A549 treated with CpdA at 1 μM for 4 hours (cell line): ENCODE measurements around the gene GEN1. TPM values are rescaled to one million over a fixed set of nuclear protein-coding genes. Genes with fewer than 3 reads are reported as not detected.

Experiments
- total RNA-seq: library from RNA; stranded (reverse); fragments of 200-300 nt; extraction: Qiagen RNA extraction; gene quantifications from 5 replicates; pipeline ENCODE4 v1.2.3, GENCODE V29; 2022; ENCODE audit warnings: low read depth

Gene GEN1, protein sequence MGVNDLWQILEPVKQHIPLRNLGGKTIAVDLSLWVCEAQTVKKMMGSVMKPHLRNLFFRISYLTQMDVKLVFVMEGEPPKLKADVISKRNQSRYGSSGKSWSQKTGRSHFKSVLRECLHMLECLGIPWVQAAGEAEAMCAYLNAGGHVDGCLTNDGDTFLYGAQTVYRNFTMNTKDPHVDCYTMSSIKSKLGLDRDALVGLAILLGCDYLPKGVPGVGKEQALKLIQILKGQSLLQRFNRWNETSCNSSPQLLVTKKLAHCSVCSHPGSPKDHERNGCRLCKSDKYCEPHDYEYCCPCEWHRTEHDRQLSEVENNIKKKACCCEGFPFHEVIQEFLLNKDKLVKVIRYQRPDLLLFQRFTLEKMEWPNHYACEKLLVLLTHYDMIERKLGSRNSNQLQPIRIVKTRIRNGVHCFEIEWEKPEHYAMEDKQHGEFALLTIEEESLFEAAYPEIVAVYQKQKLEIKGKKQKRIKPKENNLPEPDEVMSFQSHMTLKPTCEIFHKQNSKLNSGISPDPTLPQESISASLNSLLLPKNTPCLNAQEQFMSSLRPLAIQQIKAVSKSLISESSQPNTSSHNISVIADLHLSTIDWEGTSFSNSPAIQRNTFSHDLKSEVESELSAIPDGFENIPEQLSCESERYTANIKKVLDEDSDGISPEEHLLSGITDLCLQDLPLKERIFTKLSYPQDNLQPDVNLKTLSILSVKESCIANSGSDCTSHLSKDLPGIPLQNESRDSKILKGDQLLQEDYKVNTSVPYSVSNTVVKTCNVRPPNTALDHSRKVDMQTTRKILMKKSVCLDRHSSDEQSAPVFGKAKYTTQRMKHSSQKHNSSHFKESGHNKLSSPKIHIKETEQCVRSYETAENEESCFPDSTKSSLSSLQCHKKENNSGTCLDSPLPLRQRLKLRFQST
- 11.4 to 15.7 TPM (median 14.4 TPM) in 5 replicates for total RNA-seq

DNA sequence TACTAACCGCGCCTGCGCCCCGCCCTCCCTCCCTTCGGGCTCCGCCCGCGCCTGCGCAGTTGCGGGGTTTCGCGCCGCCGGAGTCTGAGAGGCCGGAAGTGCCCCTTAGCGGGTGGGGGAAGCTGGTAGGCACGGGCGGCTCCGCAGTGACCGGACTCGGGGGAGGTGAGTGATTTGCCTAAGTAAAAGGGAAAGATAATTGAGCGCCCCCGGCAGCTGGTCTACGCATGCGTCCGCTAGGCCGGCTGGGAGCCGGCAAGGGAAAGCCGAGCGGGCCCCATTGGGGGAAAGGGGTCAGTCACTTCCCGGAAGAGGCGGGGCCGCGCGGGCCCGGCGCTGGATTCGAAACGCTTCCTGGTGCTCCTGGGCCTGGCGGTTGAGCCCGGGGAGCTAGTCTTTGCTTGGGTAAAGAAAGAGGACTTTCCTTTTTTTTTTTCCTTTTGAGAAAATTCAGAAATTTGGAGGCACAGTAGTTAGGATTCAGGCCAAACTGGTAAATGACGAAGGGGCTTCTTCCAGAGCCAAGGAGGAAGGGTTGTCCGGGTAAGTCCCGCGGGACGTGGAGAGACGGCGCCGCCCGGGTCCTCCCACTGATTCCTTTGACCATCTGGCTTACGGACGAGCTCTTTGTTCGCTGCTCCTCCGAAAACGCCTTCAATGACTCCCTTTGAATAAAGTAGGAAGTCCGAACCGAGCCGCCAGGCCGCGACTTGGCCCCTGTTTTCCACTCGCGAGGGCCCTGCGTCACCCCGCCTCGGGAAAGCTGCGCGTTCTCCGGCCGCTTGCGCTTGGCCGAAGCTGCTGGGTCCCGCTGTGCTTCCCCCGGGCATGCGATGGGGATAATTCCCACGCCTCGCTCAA is at the start of gene GEN1, which contains the start of gene SMC6:
Gene GEN1, plus strand, starts transcription at position 336 of the 861 bp plus-strand sequence. CDS start 5,806 bp downstream, outside the sequence.
Gene SMC6, minus strand, starts transcription at position 8 of the 861 bp plus-strand sequence. CDS start 7,864 bp downstream, outside the sequence.

DNA sequence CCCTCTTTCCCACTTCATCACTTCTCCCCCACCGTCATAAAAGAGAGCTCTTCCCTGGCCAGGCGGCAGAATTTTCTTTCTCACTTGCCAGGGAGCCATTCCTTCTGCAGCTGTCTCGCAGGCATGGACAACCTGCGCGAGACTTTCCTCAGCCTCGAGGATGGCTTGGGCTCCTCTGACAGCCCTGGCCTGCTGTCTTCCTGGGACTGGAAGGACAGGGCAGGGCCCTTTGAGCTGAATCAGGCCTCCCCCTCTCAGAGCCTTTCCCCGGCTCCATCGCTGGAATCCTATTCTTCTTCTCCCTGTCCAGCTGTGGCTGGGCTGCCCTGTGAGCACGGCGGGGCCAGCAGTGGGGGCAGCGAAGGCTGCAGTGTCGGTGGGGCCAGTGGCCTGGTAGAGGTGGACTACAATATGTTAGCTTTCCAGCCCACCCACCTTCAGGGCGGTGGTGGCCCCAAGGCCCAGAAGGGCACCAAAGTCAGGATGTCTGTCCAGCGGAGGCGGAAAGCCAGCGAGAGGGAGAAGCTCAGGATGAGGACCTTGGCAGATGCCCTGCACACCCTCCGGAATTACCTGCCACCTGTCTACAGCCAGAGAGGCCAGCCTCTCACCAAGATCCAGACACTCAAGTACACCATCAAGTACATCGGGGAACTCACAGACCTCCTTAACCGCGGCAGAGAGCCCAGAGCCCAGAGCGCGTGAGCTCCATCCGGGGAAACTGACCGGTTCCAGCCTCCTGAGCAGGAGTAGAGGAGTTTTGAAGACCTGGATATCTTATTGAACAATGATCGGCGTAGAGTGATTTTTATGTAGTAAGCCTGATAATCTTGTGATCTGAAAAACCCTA is 62.7 kb downstream of the GEN1 start, which contains the start of gene MSGN1:
Gene MSGN1, plus strand, starts transcription at position 65 of the 850 bp plus-strand sequence. Its CDS starts 59 bp downstream, at position 124.

Other genes with a start within 250 kb of the GEN1 start
- not detected in 5 replicates for gene RAD51AP2, start 235.7 kb upstream of the GEN1 start, total RNA-seq
- not detected in 5 replicates for gene VSNL1, start 213.4 kb upstream of the GEN1 start, total RNA-seq
- 23.1 to 41.7 TPM (median 29.6 TPM) in 5 replicates for gene SMC6, start 328 bp upstream of the GEN1 start, total RNA-seq
- gene MSGN1, start 62.3 kb downstream of the GEN1 start, total RNA-seq: not detected in 5 replicates
- gene KCNS3, start 124.5 kb downstream of the GEN1 start, total RNA-seq: 1.1 to 1.3 TPM (median 1.2 TPM) in 5 replicates